Large intestine (tissue), 3 donors: Measurements from ENCODE around the gene WDR72. TPM values are rescaled to one million over a fixed set of nuclear protein-coding genes. Genes with fewer than 3 reads are reported as not detected.

Experiments used
- DNase-seq, 2 donors: peaks; one replicate each; pipeline versions ENCODE4 v3.0.0 to v3.0.0-alpha.2; 2013
- H3K27ac ChIP-seq: one replicate; pipeline ENCODE4 v1.5.1; 2013; ENCODE audit warnings: low read length
- H3K27me3 ChIP-seq: 2 replicates; pipeline ENCODE4 v1.6.1; 2013; ENCODE audit warnings: low read length; ENCODE audit not compliant: control insufficient read depth, insufficient read depth
- H3K36me3 ChIP-seq: 2 replicates; pipeline ENCODE4 v1.6.1; 2013; ENCODE audit warnings: low read length; ENCODE audit not compliant: control insufficient read depth, insufficient read depth
- H3K4me1 ChIP-seq: one replicate; pipeline ENCODE4 v1.6.1; 2013; ENCODE audit warnings: low read length; ENCODE audit not compliant: control insufficient read depth, insufficient read depth
- H3K4me3 ChIP-seq: one replicate; pipeline ENCODE4 v1.5.1; 2013; ENCODE audit warnings: low read length
- H3K9me3 ChIP-seq: one replicate; pipeline ENCODE4 v1.6.1; 2013; ENCODE audit warnings: mild to moderate bottlenecking, low read depth, low read length, moderate library complexity; ENCODE audit not compliant: control insufficient read depth
- WGBS: methylation state at CpG from one replicate; pipeline ENCODE4 v1.1.5; 2013; ENCODE audit warnings: low lambda C conversion rate; ENCODE audit not compliant: insufficient coverage; 5-methylcytosine and 5-hydroxymethylcytosine counted together
- polyA plus RNA-seq: library from polyadenylated mRNA; unstranded; fragments of 120-200 nt; gene quantifications from one replicate; pipeline ENCODE4 v1.2.1, GENCODE V29; 2013

Gene WDR72
- polyA plus RNA-seq, 1 donor: 0.75 TPM

DNA sequence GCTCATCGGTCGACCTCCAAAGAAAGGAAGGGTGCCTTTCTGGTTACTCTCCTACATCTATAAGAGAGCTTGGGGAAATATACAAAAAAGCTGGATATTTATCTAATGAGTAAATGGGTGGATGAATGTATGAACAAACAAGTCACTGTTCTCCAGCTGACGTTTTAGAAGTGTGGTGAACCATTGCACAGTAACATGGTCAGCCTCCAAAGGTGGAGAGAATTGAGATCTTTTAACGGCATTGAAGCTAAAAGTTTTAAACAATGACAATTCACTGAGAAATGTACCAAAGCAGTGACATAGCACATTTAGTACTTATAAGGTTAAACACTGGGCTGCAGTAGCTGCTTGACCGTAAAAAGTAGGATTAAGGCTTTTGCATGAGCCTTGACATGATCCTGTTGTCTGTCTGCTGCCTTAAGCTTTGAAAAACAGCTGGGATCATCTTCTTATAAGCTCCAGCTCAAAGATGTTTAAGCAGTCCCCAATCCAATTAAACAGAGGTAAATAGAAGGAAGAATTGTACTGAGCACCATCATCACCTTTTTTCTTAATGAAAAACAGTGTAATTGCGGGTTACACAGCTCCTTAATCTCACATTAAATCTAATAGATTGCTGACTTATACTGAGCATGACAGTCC lies 222.9 kb downstream of the WDR72 start:
- Histone ChIP-seq H3K27ac (no peak overlapping the region), H3K4me1 (no peaks in the 10 kb centered on the region), H3K9me3 (no peaks in the 10 kb centered on the region), H3K36me3 (no peaks in the 10 kb centered on the region), H3K27me3 (no peaks in the 10 kb centered on the region), H3K4me3 (no peak overlapping the region)
- 100% methylated on average over 2 of the region's 6 CpGs for whole genome bisulfite sequencing
- no peak for DNase-seq

GRCh38 chr15:53535886-53536285 lies 223.6 kb downstream of the WDR72 start:
- Histone ChIP-seq H3K4me1 (no peaks in the 10 kb centered on the region), H3K36me3 (no peaks in the 10 kb centered on the region), H3K27me3 (no peaks in the 10 kb centered on the region), H3K4me3 (no peak overlapping the region), H3K9me3 (no peaks in the 10 kb centered on the region), H3K27ac (no peak overlapping the region)
- WGBS: 100% methylated on average over 1 of the region's 4 CpGs
- no peak for DNase-seq

- Histone ChIP-seq H3K4me3 (no peak overlapping the region), H3K27me3 (no peaks in the 10 kb centered on the region), H3K36me3 (no peaks in the 10 kb centered on the region), H3K9me3 (no peaks in the 10 kb centered on the region), H3K4me1 (no peaks in the 10 kb centered on the region), H3K27ac (no peak overlapping the region)
- 92% methylated on average over 1 of the region's 2 CpGs for WGBS
- DNase-seq: no peak
Observed at GRCh38 chr15:53534105-53534839, 225.2 kb downstream of the WDR72 start.

DNA sequence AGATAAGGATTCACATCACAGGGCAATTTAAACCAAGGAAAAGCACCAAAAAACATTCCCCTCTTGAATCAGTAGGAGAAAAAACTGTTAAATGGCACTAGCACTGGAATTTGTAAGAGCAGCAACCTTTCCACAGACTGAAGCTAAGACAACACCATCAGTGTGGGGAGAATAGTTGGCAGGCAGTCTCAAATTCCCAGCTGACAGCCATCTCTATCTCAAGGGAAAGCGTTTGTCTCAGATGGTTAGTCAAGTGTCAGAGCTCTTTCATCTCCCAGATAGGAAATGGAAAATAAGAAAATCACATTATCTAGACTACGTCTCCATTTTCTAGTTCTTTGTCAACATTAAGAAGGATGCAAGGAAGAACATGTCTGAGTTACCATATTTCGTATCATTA lies 228.7 kb downstream of the WDR72 start:
- Histone ChIP-seq H3K9me3 (no peaks in the 10 kb centered on the region), H3K27ac (no peak overlapping the region), H3K27me3 (no peaks in the 10 kb centered on the region), H3K4me1 (no peaks in the 10 kb centered on the region), H3K4me3 (no peak overlapping the region), H3K36me3 (no peaks in the 10 kb centered on the region)
- WGBS: no CpG with 5 or more reads among the region's 3 CpGs
- no peak for DNase-seq

- Histone ChIP-seq H3K27ac (no peak overlapping the region), H3K4me3 (no peak overlapping the region), H3K36me3 (no peaks in the 10 kb centered on the region), H3K4me1 (no peaks in the 10 kb centered on the region), H3K27me3 (no peaks in the 10 kb centered on the region), H3K9me3 (no peaks in the 10 kb centered on the region)
- DNase-seq: no peak
Observed at GRCh38 chr15:53527996-53528395, 231.5 kb downstream of the WDR72 start.

DNA sequence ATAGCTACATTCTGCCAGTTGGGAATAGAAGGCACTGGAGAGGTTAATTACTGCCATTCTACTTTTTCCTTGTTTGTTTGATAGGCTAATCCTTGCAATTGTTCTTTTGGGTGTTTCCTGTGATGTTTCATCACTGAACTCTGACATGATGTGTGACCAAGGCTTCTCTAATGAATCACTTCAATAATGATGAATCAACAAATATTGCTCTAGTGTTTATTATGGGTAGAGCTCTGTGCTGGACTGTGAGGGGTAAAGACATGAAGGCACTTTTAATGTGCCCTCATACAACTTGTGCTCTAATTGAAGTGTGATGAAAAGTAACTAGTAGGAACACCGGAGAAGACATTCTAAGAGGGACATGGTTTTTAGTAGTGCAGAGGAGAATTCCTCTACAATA lies 233.6 kb downstream of the WDR72 start:
- WGBS: no CpG with 5 or more reads among the region's 1 CpG
- H3K27me3 ChIP-seq: no peaks in the 10 kb centered on the region
- H3K27ac ChIP-seq: no peak overlapping the region
- no peak for DNase-seq
- no peak overlapping the region for H3K4me3 ChIP-seq
- H3K9me3 ChIP-seq: no peaks in the 10 kb centered on the region
- no peaks in the 10 kb centered on the region for H3K36me3 ChIP-seq
- H3K4me1 ChIP-seq: no peaks in the 10 kb centered on the region

GRCh38 chr15:53522991-53523390 lies 236.5 kb downstream of the WDR72 start:
- H3K27ac ChIP-seq: no peak overlapping the region
- H3K36me3 ChIP-seq: no peaks in the 10 kb centered on the region
- H3K4me3 ChIP-seq: no peak overlapping the region
- H3K27me3 ChIP-seq: no peaks in the 10 kb centered on the region
- no peak for DNase-seq
- H3K9me3 ChIP-seq: no peaks in the 10 kb centered on the region
- WGBS: 68% methylated on average over 3 of the region's 3 CpGs
- H3K4me1 ChIP-seq: no peaks in the 10 kb centered on the region

DNA sequence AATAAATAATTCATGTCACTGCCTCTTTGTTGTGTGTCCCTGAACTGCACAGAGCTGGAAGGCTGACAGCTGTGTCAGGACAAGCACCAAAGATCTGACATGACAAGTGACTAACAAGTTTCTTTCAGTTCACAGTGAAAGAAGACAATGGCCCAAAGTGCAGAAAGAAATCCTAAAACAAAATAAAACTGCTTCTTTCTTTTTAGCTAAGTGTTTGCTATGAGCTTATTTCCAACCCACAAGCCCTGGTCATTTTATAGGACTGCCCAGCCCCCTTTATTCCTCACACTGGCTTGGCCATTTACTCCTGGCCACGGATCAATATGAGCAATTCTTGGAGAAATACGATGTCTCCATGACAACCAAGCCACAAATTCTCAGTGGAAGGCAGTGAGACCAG lies 238.5 kb downstream of the WDR72 start:
- no CpG with 5 or more reads among the region's 2 CpGs for WGBS

DNA sequence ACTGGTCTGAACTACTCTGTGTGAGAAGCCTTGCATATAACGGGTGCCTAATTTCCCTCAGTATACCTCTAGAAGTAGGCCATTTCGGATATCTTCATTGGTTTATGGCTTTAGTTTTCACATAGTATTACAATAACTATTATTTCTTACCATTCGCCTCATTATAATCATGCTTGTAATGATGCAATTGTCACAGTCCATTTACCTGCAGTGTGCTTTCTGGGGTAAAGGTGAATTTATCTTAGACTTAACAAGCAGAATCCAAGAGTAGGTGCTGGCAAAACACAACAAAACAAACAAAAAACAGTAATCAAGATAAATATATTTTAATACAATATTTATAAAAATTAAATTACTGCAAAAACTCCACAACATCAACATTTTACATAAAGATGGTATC lies 246.0 kb downstream of the WDR72 start:
- 100% methylated on average over 1 of the region's 3 CpGs for WGBS
- Histone ChIP-seq H3K27ac (no peak overlapping the region), H3K4me3 (no peak overlapping the region), H3K4me1 (no peaks in the 10 kb centered on the region), H3K36me3 (no peaks in the 10 kb centered on the region), H3K9me3 (no peaks in the 10 kb centered on the region), H3K27me3 (no peaks in the 10 kb centered on the region)
- no peak for DNase-seq

More for the DNA sequence above, 238.5 kb downstream of the WDR72 start:
- Histone ChIP-seq H3K27ac (no peak overlapping the region), H3K4me1 (no peaks in the 10 kb centered on the region), H3K9me3 (no peaks in the 10 kb centered on the region), H3K27me3 (no peaks in the 10 kb centered on the region), H3K4me3 (no peak overlapping the region), H3K36me3 (no peaks in the 10 kb centered on the region)
- no peak for DNase-seq

DNA sequence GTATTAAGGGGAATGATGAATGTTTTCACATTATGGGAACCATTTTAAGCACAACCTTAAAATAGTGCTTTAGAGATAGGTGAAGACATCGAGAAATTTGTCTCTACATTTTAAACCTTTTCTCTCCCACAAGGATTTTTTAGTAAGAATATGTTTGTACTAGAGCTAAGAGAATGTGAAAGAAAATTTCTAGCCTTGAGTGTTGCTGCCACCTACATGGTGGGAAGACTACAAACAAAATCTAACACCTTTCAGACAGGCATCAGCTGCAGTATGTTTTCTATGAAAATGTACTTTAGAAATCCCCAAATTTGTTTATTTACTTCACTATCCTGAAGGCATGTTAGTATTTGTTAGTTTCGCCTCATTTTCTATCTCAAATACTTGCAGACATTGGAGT lies 247.4 kb downstream of the WDR72 start:
- Histone ChIP-seq H3K4me1 (no peaks in the 10 kb centered on the region), H3K9me3 (no peaks in the 10 kb centered on the region), H3K4me3 (no peak overlapping the region), H3K36me3 (no peaks in the 10 kb centered on the region), H3K27ac (no peak overlapping the region), H3K27me3 (no peaks in the 10 kb centered on the region)
- no peak for DNase-seq
- WGBS: 88% methylated on average over 1 of the region's 2 CpGs

GRCh38 chr15:53511175-53511574 lies 248.3 kb downstream of the WDR72 start:
- no peak for DNase-seq
- Histone ChIP-seq H3K36me3 (no peaks in the 10 kb centered on the region), H3K4me3 (no peak overlapping the region), H3K9me3 (no peaks in the 10 kb centered on the region), H3K27ac (no peak overlapping the region), H3K4me1 (no peaks in the 10 kb centered on the region), H3K27me3 (no peaks in the 10 kb centered on the region)
